ENCODE results near the gene SLC2A1.

The SLC2A1 gene

GRCh38 chr1:42940851-42941639 is 17.6 kb downstream of the SLC2A1 start:
- peak overlapping the region; percentile 94 for H3K27ac ChIP-seq
- peaks cover 23% of the 10 kb centered on the region for H3K36me3 ChIP-seq (replicated peaks)
- DNase-seq: peak; percentile 98
- no peak for TF ChIP-seq CTCF (IDR thresholded peaks at IDR 0.05; ENCODE audit: low read depth, low read length, missing control alignments)
- H3K27me3 ChIP-seq (replicated peaks): no peaks in the 10 kb centered on the region
- in situ Hi-C loops (cut with HindIII; ENCODE audit: low pct_ligation_motif_present, low sequenced_read_pairs): no loop called here
- H3K4me3 ChIP-seq (ENCODE audit: low read depth, low read length): peak overlapping the region; percentile 3

GRCh38 chr1:42938645-42939615 is 19.7 kb downstream of the SLC2A1 start:
- Histone ChIP-seq H3K27me3 (replicated peaks) (no peaks in the 10 kb centered on the region), H3K36me3 (replicated peaks) (peaks cover 29% of the 10 kb centered on the region), H3K4me3 (ENCODE audit: low read depth, low read length) (no peak overlapping the region), H3K27ac (no peak overlapping the region)
- DNase-seq: no peak
- TF ChIP-seq CTCF (IDR thresholded peaks at IDR 0.05; ENCODE audit: low read depth, low read length, missing control alignments): no peak
- in situ Hi-C loops (cut with HindIII; ENCODE audit: low pct_ligation_motif_present, low sequenced_read_pairs): no loop called here

GRCh38 chr1:42937836-42938644 is 20.6 kb downstream of the SLC2A1 start:
- H3K36me3 ChIP-seq (replicated peaks): peaks cover 33% of the 10 kb centered on the region
- H3K27me3 ChIP-seq (replicated peaks): no peaks in the 10 kb centered on the region
- no peak for DNase-seq
- TF ChIP-seq CTCF (IDR thresholded peaks at IDR 0.05; ENCODE audit: low read depth, low read length, missing control alignments): no peak
- no peak overlapping the region for H3K4me3 ChIP-seq (ENCODE audit: low read depth, low read length)
- in situ Hi-C loops (cut with HindIII; ENCODE audit: low pct_ligation_motif_present, low sequenced_read_pairs): no loop called here
- H3K27ac ChIP-seq: no peak overlapping the region

GRCh38 chr1:42937141-42937696 is 21.4 kb downstream of the SLC2A1 start:
- in situ Hi-C loops (cut with HindIII; ENCODE audit: low pct_ligation_motif_present, low sequenced_read_pairs): no loop called here
- peak; percentile 38 for DNase-seq
- H3K4me3 ChIP-seq (ENCODE audit: low read depth, low read length): no peak overlapping the region

More at GRCh38 chr1:42937141-42937696, 21.4 kb downstream of the SLC2A1 start:
- peak; percentile 17 for TF ChIP-seq CTCF (IDR thresholded peaks at IDR 0.05; ENCODE audit: low read depth, low read length, missing control alignments)
- Histone ChIP-seq H3K36me3 (replicated peaks) (peaks cover 32% of the 10 kb centered on the region), H3K27ac (no peak overlapping the region), H3K27me3 (replicated peaks) (no peaks in the 10 kb centered on the region)

Measured in brain microvascular endothelial cell (primary cell).